Upper lobe of right lung (tissue), 1 donor: ENCODE data around the gene GTPBP3. TPM values are rescaled to one million over a fixed set of nuclear protein-coding genes. Genes with fewer than 3 reads are reported as not detected.

Source experiments
- ATAC-seq: fragments of 200-7000 bp; cut with Tn5 transposase; one replicate; pipeline ENCODE4 v1.9.1; 2020; ENCODE audit warnings: mild to moderate bottlenecking, moderate library complexity
- DNase-seq: peaks from one replicate; pipeline ENCODE4 v3.0.0-alpha.2; 2020
- H3K27ac ChIP-seq: fragments of 200-600 bp; one replicate; pipeline ENCODE4 v1.8.0; 2022
- H3K27me3 ChIP-seq: fragments of 200-600 bp; one replicate; pipeline ENCODE4 v1.8.0; 2022; ENCODE audit warnings: mild to moderate bottlenecking
- H3K36me3 ChIP-seq: fragments of 200-600 bp; one replicate; pipeline ENCODE4 v1.8.0; 2022
- H3K4me1 ChIP-seq: fragments of 200-600 bp; one replicate; pipeline ENCODE4 v1.8.0; 2022
- H3K4me3 ChIP-seq: fragments of 200-600 bp; one replicate; pipeline ENCODE4 v1.8.0; 2022; ENCODE audit warnings: mild to moderate bottlenecking
- H3K9me3 ChIP-seq: fragments of 200-600 bp; one replicate; pipeline ENCODE4 v1.8.0; 2022
- CTCF ChIP-seq: fragments of 200-600 bp; IDR thresholded peaks from one replicate; pipeline ENCODE4 v1.8.0; 2022; ENCODE audit warnings: antibody characterized with exemption
- intact Hi-C: fragments of 100-400 bp; cut with DNase I; formaldehyde crosslinking; loops from one replicate; pipeline ENCODE4 v1.11.0; 2022
- total RNA-seq: library from RNA; stranded (reverse); fragmentation: NEBNext Ultra II Directional; extraction: Animal tissue kit (Norgen Biotek cat#: 25700); gene quantifications from one replicate; pipeline ENCODE4 v1.2.1, GENCODE V29; 2021
- donor health status: DM: no; HTN: yes; CAD: no; lungs with severe emphysema.

Gene GTPBP3
- total RNA-seq, 1 donor from 2014 or later, result 17.7 TPM

- no peaks in the 10 kb centered on the region for H3K36me3 ChIP-seq
- intact Hi-C loops, result no loop called here
These were observed 33.4 kb upstream of the GTPBP3 start for GRCh38 chr19:17303940-17304267.

GRCh38 chr19:17304386-17305215 lies 32.8 kb upstream of the GTPBP3 start:
- no peaks in the 10 kb centered on the region for H3K9me3 ChIP-seq
- peak; percentile 79 for DNase-seq
- no peaks in the 10 kb centered on the region for H3K27me3 ChIP-seq
- intact Hi-C loops, result no loop called here
- no peak for TF ChIP-seq CTCF
- H3K27ac ChIP-seq, result peak overlapping the region; percentile 94
- H3K36me3 ChIP-seq, result no peaks in the 10 kb centered on the region
- H3K4me3 ChIP-seq, result peak overlapping the region; percentile 90
- ATAC-seq, result no peak
- H3K4me1 ChIP-seq, result peaks cover 34% of the 10 kb centered on the region

More at GRCh38 chr19:17303940-17304267, 33.4 kb upstream of the GTPBP3 start:
- no peaks in the 10 kb centered on the region for H3K27me3 ChIP-seq
- H3K9me3 ChIP-seq, result no peaks in the 10 kb centered on the region
- no peak for TF ChIP-seq CTCF
- no peak for ATAC-seq
- H3K4me3 ChIP-seq, result peak overlapping the region; percentile 91
- DNase-seq, result peak; percentile 76
- peak overlapping the region; percentile 94 for H3K27ac ChIP-seq
- peaks cover 34% of the 10 kb centered on the region for H3K4me1 ChIP-seq

- H3K4me1 ChIP-seq, result peaks cover 37% of the 10 kb centered on the region
- no peak for DNase-seq
- intact Hi-C loops, result no loop called here
These were observed 32.2 kb upstream of the GTPBP3 start for GRCh38 chr19:17305216-17305516.

GRCh38 chr19:17305517-17306284 lies 31.7 kb upstream of the GTPBP3 start, which contains the start of gene MRPL34:
MRPL34 (plus strand) TSS chr19:17305872; CDS start chr19:17305893, 21 bp downstream.
- H3K4me1 ChIP-seq, result peaks cover 43% of the 10 kb centered on the region
- no peaks in the 10 kb centered on the region for H3K9me3 ChIP-seq
- H3K27ac ChIP-seq, result peak within 1 kb of the TSS; percentile 94
- H3K36me3 ChIP-seq, result no peaks in the 10 kb centered on the region
- intact Hi-C loops, result no loop called here
- ATAC-seq (peak; percentile 75), DNase-seq (peak; percentile 99)
- peak; percentile 89 for TF ChIP-seq CTCF
- peak within 1 kb of the TSS; percentile 90 for H3K4me3 ChIP-seq
- H3K27me3 ChIP-seq, result no peaks in the 10 kb centered on the region

More at GRCh38 chr19:17305216-17305516, 32.2 kb upstream of the GTPBP3 start:
- Histone ChIP-seq H3K9me3 (no peaks in the 10 kb centered on the region), H3K27ac (peak overlapping the region; percentile 94), H3K4me3 (peak overlapping the region; percentile 90), H3K27me3 (no peaks in the 10 kb centered on the region), H3K36me3 (no peaks in the 10 kb centered on the region)
- ATAC-seq, result no peak
- TF ChIP-seq CTCF, result no peak

GRCh38 chr19:17306285-17306714 lies 31.1 kb upstream of the GTPBP3 start:
- Histone ChIP-seq H3K27me3 (no peaks in the 10 kb centered on the region), H3K4me1 (peaks cover 49% of the 10 kb centered on the region), H3K4me3 (peak overlapping the region; percentile 90), H3K27ac (peak overlapping the region; percentile 94), H3K9me3 (no peaks in the 10 kb centered on the region), H3K36me3 (no peaks in the 10 kb centered on the region)
- DNase-seq (no peak), ATAC-seq (no peak)
- intact Hi-C loops, result no loop called here
- no peak for TF ChIP-seq CTCF
